EH (cell line): ENCODE data around the gene SCN1B.
"Not testable (repeated sequence)": the region's sequence is repeated elsewhere in the genome, so short reads cannot be mapped to it uniquely, and the experiment has no call there.

Experiments used
- DNase-seq: peaks from one replicate; pipeline ENCODE4 v3.0.0-alpha.2; 2015; ENCODE audit warnings: low read depth

Gene SCN1B

DNA sequence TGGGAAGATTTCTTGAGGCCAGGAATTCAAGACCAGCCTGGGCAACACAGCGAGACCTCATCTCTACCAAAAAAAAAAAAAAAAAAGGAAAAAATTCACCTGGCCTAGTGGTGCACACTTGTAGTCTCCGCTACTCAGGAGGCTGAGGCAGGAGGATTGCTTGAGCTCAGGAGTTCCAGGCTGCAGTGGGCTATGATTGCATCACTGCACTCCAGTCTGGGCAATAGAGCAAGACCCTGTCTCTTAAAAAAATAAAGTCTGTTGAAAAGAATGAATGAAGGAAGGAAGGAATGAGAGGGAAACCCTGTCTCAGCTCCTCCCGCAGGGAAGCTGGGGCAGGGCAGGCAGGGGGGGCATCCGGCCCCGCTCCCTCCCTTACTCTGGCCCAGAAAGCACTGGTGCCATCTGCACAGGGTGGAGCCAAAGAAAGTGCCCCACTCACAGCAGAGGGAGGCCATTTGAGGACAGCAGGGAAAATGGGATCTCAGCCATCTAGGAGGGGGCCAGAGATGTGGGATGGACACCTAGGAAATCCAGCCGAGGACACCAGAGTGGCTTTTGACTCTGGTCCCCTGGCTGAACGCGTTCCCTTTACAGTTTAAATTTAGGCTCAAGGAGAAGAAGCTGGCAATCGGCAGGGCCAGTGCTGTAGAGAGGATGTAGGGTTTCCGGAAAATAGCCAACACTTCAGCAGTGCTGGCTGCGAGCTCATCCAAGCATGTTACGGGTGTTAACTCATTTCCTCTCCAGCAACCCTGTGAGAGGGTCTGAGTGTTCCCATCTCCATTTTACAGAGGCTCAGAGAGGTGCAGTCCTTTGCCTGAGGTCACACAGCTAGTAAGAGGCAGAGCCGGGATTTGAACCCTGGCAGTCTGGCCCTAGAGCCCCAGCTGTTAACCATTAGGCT is 7.7 kb downstream of the SCN1B start:
- DNase-seq, result peak; percentile 55

- DNase-seq, result no peak
Measured at GRCh38 chr19:35038623-35039512, 8.6 kb downstream of the SCN1B start.

DNA sequence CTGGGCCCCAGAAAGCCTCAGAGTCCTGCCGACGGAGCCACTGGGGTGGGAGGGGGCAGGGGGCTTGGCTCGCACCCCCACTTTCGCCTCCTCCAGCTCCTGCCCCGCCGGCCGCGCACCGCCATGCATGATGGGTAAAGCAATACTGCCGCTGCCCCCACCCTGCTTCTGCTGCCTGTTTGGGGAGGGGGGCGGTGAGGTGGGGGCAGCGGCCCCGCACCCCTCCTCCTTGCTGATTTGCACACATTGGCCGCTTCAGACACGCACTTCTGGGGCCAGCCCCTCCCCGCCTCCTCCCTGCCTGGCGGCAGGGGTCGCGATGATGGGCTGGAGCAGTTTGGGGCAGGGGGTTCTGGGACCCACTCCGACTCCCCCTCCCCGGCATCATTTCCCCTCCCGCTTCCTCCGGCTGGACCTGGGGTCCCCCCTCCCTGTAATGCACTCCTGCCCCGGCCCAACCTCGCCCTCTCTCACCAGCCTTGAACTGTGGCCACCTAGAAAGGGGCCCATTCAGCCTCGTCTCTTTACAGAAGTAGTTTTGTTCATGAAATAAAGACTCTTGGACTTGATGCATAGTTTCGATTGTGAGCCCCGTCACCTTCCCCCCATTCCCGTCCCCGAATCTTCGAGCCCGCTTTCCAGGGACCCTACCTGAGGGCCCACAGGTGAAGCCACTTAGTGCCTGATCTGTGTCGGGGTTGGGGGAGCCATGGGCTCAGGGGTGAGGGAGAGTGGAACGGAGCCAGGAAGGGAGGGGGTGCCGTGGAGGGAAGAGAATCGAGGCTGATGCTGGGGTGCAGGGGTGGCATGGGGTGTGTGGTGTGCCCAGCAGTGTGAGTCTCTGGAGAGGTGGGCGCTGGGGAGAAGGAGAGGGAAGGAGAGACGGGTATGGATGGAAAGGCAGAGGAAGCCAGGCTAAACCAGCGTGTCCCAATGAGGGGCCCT is 9.9 kb downstream of the SCN1B start:
- no peak for DNase-seq

DNA sequence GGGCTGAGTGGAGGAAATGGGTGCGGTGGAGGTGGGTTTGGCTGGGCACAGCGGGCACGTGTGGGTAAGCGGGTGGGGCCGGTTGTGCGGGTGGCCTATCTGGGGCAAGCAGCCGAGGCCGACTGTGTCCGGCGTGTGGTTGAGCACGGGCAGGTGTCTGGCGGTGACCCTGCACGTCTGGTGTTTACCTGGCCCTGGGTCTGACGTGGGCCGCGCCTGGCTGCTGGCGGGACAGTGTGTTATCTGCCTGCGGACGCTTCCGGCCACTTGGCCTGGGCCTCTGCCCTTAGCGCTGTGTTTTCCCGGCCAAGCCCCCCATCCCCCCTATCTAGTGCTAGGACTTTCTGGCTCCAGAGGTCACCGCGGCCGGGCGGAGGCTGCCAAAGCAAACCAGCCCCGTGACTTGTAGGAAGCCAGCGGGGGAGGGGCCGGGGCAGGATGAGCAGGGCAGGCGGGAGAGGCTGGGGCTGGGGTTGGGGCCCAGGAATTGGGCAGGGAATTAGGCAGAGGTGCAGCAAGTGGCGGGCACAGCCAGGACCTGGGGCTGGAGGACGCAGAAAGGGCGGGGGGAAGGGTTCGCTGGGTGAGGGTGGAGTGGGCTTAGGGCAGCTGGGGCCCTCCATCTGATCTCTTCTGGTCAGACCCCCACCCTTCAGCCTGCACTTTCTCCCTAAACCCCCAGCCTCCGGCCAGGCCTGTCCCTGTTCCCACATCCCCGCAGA is 10.7 kb downstream of the SCN1B start:
- no peak for DNase-seq

DNA sequence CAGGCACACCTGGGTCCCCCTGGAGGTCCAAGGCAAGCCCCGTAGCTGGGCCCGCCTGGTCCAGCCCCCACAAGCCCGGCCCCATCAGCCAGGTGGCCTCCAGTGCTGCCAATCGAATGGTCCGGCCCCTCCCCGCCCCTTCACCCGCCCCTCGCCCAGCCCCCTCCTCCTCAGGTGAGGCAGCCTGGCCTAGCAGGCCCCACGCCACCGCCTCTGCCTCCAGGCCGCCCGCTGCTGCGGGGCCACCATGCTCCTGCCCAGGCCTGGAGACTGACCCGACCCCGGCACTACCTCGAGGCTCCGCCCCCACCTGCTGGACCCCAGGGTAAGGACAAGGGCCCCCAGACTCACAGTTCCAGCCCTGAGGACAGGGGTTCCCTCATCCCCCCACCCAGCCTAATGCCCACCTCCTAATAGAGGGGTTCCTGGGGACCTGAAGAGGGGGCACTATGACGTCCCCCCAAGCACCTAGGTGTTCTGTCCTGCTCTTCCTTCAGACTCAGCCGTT is 11.3 kb downstream of the SCN1B start, which contains the start of gene HPN:
TSS of gene HPN (plus strand) at position 174 of the 508 bp plus-strand sequence. CDS start 786 bp downstream, outside the sequence.
- DNase-seq, result no peak

DNA sequence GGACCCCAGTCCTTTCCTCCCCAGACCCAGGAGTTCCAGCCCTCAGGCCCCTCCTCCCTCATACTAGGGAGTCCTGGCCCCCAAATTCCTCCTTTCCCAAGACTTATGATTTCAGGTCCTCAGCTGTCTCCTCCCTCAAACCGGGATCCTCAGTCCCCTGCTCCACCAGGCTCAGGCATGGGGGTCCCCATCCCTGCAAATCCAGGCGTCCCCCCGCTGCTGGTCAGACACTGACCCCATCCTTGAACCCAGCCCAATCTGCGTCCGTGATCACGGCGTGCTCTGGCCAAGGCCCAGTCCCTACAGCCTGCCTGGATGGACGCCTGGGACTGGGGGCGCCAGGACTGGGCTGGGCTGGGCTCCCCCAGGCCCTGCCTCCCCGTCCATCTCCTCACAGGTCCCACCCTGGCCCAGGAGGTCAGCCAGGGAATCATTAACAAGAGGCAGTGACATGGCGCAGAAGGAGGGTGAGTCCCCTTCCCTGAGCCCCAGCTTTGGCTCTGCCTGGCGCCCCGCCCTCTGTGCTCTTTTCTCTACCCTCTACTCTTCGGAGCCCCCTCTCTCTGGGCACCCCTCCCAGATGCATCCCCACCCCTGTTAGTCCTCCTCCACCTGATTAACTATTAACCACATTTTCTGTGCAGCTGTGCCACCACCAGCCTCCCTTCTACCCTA is 11.9 kb downstream of the SCN1B start:
- no peak for DNase-seq

GRCh38 chr19:35042954-35043604 is 12.8 kb downstream of the SCN1B start:
- no peak for DNase-seq

DNA sequence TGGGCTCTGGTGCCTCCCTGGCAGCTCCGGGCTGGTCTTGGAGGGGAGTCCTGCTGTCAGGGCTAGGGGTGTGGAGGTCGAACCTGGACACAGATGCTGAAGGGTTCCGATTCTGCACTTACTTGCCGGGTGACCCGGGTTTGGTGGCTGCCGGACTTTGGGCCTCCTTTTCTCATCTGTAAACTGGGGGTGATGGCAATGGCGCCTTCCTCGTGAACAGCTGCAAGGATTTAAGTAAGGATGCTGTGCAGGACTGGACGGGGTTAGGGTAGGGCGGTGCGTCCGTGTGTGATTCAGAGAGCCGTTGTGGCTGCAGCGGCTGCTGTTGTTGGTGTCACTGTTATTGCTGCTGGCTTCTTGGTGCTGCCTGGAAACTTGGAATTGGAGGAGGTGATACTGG is 13.6 kb downstream of the SCN1B start:
- DNase-seq, result no peak

DNA sequence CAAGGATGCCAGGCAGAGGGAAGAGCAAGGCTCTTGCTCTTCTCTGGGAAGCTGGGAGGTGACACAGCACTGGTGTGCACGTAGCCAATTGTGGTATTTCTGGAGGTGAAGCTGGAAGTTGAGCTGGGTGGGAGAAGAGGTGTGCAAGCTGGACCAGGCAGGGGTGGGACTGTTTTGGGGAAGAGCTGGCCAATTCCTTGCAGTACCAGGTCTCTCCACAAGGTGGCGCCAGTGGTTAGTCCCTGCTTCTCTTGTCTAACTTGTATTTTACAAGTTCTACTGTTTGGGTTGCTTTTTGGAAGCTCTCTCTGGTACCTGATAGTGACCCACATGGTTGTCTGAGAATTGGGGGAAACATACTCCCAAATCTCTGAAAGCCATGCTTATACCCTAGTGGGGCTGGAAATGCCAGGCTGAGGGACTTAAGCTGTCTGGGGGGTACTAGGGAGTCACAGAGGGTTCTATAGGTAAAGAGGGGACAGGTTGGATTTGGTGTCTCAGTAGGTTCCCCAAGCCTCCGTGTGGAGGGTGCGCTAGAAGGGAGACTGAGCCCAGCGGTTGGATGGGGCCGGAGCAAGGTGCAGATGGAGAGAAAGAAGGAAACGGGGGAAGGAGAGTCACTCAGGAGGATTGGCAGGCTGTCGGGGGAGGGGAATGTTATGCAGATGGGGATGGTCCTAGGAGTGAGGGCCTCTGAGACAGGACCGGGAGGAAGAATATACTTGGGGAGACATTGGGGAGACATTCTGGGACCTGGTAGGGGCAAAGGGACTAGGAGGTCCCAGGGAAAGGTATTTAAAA is 14.2 kb downstream of the SCN1B start:
- peak; percentile 59 for DNase-seq

- DNase-seq, result peak; percentile 62
Measured at GRCh38 chr19:35045667-35046300, 15.5 kb downstream of the SCN1B start.

DNA sequence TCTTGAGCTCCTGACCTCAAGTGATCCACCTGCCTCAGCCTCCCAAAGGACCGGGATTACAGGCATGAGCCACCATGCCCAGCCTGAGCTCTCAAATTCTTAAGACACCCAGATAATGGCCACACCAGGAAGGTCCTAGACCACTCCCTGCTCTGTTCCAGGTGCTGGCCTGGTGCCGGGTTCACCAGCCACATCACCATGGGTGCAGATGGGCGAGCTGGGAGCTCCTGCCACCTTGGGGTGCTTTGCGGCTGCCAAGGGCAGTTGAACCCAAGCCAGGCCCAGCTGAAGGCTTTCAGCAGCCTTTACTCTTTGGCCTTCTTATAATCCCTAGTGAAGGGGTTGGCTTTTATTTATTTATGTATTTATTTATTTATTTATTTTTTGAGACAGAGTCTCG is 16.2 kb downstream of the SCN1B start:
- DNase-seq, result no peak

GRCh38 chr19:35048911-35049411 is 18.7 kb downstream of the SCN1B start:
- DNase-seq, result no peak

DNA sequence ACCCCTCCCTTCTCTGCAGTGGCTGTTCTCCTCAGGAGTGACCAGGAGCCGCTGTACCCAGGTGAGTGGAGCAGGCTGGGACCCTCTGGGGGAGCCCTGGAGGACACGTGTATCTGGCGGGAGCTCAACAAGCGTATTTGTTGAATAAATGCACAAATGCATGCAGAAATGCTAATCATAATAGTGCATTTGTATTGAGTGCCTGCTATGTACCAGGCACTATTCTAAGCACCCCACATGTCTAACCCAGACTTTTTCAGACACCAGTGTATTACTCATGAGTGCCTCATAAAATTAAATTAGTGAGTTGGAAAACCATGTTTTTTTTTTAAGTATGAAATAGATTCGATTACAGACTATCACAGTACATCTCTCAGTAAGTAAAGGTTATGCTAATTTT is 19.2 kb downstream of the SCN1B start:
- DNase-seq, result no peak

DNA sequence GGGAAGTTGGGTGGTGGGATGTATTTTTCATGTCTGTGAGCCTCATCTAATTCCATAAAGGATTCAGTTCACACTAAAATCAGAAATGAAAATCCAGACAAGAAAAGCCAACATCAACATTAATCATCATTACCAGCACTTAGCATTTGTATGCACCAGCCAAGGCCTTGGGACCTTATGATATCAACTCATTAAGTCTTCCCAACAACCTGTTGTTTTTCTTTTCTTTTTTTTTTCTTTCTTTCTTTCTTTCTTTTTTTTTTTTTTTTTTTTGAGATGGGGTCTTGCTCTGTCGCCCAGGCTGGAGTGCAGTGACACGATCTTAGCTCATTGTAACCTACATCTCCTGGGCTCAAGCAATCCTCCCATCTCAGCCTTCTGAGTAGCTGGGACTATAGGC is 20.4 kb downstream of the SCN1B start:
- not testable (repeated sequence) for DNase-seq

DNA sequence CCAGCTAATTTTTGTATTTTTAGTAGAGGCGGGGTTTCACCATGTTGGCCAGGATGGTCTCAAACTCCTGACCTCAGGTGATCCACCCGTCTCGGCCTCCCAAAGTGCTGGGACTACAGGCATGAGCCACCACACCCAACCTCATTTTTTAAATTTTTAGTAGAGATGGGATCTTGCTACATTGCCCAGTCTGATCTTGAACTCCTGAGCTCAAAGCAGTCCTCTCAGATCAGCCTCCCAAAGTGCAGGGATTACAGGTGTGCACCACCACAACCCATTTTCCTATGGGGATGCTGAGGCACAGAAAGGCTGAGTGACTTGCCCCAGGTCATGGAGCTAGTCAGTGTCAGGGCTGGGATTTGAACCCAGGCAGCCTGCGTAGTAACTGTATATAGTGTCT is 21.0 kb downstream of the SCN1B start:
- DNase-seq, result not testable (repeated sequence)

DNA sequence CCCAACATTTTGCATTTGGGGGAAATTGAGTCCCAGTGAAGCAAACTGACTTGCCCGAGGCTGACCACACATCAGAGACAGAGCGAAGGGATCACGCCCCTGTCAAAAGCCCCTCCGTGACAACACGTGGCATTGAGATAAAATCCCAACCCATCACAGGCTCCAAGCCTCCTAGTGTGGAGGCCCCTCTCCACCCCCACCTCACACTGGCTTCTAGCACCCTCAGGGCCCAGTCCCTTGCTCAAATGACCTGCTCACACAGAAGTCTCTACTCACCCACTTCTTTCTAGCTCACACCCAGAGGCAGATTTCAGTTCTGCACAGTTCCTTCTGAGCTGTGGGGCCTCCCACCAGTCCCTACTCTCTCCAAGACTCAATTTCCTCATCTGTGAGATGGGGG is 21.5 kb downstream of the SCN1B start:
- DNase-seq, result no peak

GRCh38 chr19:35052599-35053190 is 22.4 kb downstream of the SCN1B start:
- no peak for DNase-seq
